Stimulated activated CD4-positive, alpha-beta T cell treated with anti-CD3 and anti-CD28 coated beads, Interleukin-15, amount 100 ng/mL, for 24 hours (primary cell): Measurements from ENCODE around the gene ANKRD65.
"Not testable (repeated sequence)": the region's sequence is repeated elsewhere in the genome, so short reads cannot be mapped to it uniquely, and the experiment has no call there.

Experiments used
- DNase-seq: peaks from one replicate; pipeline ENCODE4 v3.0.0-alpha.2; 2020

ANKRD65 gene

DNA sequence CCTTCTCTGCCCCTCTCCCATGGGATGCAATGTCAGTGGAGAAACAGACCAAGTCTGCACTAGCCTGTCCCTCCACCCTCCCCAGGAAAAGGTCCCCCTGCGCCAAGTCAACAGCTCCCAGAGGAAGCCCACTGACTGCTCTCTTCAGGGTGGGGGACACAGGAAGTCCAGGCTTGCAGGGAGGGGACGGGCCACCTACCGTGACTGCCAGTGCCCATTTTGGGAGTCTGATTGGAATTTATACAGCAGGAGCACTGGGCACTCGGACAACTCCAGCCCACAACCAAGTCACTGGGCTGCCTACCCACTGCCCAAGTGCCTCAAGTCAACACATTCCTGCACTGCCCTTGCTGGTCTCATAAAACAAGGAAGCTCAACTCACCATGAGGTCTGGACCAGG is 28.1 kb downstream of the ANKRD65 start:
- no peak for DNase-seq

GRCh38 chr1:1391225-1391624 is 29.9 kb downstream of the ANKRD65 start:
- no peak for DNase-seq

DNA sequence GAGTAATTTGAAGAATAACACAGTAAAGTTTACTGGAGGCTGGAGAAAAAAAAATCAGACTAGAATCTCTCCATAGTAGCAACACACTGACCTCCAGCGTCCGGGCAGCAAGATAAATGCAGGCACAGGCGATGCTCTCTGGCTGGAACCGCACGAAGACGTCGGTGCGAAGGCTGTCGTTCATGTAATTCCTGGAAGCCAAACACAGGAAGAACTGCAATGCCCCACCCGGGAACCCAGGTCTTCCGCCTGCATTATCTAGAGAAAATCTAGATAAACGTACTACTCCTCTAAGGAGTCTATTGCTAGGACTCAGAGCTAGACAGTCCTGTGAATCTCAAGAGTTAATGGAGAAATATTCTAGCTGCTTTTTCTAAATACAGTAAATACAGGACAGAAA is 30.4 kb downstream of the ANKRD65 start:
- no peak for DNase-seq

DNA sequence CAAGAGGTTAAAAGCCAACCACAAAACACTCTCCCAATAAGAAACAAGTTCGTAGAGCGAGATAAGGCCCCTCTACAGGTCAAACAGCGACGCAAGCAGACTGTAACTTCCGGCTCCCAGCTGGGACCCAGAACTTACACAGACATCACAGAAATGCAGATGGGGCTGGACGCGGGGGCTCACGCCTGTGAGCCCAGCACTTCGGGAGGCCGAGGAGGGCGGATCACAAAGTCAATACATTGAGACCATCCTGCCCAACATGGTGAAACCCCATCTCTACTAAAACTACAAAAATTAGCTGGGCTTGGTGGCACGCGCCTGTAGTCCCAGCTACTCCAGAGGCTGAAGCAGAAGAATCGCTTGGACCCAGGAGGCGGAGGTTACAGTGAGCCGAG is 33.0 kb downstream of the ANKRD65 start:
- DNase-seq: no peak

DNA sequence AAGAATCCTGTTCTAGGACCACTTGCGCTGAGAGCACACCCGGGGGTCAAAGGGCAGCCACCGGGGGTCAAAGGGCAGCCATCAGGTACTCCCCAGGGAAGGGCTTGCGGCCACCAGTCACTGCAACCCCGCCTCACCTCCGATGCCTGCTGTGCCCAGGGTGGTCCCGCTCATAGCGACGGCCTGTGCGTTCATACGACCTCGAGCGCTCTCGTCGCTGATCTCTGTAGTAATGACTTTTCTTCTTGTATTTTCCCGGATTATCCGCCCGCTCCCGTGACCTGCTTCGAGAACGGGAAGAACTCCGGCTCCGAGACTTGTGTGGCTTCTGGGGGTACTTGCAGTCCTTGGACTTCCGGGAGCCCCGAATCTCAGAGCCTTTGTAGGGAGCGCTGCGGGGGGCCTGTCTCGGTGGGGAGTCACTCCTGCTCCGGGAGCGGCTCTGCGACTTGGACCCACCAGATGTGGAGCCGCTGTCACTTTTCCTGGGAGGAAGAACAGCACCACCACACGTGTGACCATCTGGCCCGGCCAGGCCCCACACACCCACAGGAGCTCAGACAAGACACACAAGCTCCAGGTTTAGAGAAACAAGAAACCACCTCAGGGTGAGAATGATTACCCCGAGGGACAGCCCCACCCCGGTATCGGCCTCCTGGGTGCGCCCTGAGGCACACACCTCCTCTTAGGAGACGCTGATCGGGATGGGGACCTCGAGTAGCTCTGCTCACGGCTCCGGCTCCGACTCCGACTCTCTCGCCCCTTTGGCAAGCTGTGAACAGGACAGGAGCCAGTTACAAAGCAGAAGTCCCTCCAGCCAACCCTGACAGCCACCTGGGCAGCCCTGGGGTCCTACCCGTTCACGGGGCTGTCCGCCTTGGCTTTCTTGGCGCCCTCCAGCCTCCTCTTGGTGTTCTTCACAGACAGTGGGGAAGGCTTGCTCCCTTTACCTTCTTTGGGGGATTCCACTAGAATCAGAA is 33.7 kb downstream of the ANKRD65 start:
- no peak for DNase-seq

- DNase-seq: no peak
Observed at GRCh38 chr1:1385931-1386330, 35.1 kb downstream of the ANKRD65 start.

DNA sequence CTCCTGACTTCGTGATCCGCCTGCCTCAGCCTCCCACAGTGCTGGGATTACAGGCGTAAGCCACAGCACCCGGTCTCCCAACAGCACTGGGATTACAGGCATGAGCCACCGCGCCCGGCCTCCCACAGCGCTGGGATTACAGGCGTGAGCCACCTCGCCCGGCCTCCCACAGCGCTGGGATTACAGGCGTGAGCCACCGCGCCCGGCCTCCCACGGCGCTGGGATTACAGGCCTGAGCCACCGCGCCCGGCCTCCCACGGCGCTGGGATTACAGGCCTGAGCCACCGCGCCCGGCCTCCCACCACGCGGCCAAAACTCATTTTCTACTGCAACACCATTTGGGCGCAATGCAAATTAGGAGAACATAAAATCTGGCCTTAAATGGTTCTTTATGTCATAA is 35.7 kb downstream of the ANKRD65 start:
- DNase-seq: not testable (repeated sequence)

GRCh38 chr1:1381294-1381693 is 39.8 kb downstream of the ANKRD65 start:
- DNase-seq: no peak

GRCh38 chr1:1380860-1381259 is 40.2 kb downstream of the ANKRD65 start:
- DNase-seq: no peak

DNA sequence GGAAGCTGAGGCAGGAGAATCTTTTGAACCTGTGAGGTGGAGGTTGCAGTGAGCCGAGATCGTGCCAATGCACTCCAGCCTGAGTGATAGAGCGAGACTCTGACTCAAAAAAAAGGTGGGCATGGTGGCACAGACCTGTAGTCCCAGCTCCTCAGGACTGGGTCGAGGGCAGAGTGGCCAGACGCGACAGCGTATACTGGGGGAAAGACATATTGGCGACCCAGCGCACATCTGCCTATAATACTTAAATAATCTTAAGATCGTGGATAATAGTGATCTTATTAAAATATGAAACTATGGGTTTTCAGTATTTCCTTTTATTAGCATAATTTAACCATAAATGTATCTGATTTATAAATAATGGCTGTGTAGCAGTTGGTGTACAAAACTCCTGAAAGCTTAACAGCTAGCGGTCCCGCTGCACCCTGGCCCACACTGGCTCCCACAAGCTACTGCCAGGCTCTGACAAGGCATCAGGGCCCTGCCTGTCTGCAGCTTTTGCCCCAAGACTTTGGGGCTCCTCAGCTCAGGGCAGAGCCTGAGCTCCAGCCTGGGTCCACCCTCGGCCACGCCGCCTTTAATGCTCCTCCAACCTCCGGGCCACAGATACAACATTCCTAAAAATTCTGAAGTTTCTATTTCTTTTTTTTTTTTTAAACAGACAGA is 43.4 kb downstream of the ANKRD65 start:
- DNase-seq: no peak

- DNase-seq: no peak
Observed at GRCh38 chr1:1376551-1377226, 44.4 kb downstream of the ANKRD65 start.

- peak; percentile 97 for DNase-seq
Observed at GRCh38 chr1:1374929-1375662, 46.0 kb downstream of the ANKRD65 start, which contains the start of gene AURKAIP1. AURKAIP1 (minus strand) TSS chr1:1375207; CDS start chr1:1374756, 451 bp downstream.

DNA sequence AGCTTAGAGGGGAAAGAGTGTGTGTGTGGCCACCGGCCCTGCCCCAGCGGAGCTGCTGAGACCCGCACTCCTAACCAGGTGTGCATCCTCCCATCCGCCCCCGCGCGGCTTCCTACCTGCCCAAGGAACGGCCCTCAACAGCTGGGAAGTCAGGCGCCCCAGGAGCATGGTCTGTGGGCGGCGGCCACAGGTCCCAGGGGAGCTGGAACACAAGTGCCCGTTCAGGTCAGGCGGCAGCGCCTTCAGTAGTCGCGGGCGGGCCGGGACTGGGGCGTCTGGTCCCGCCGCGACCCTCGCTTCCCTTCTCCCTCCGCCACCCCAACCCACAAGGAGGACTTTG is 46.5 kb downstream of the ANKRD65 start:
- DNase-seq: no peak

DNA sequence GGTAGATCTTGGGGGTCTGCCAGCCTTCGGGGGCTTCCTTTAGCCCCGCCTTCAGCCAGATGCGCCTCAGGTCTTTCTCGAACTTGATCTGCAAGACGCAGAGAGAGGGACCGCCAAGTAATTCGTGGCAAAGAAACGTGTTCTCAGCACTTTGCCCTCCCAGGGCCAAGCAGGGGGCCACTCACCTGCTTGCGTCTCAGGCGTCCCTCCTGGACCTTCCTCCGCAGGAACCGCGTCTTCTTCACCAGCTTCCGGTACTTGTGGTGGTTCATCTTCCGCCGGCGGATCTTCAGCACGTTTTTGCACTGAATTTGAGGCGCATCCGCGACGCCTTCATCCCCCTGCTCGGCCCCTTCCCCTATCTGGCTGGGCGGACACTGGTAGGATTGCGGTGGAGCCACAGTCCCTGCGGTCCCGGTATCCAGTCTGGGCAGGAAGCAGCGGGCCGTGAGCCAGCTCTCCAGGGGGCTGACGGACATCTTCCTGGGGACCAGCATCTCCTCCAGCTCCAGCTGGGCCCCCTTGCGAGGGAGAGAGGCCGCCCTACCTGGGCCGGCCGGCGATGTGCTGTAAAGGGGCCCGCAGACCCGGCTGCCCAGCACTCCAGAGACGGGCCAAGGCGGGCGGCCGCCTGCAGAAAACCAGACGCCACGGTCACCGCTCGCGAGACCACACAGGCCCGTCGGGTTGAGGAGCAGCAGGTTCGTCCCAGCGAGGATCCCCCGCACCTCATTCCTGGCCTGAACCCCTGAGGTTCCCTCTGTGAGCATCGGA is 47.1 kb downstream of the ANKRD65 start:
- DNase-seq: no peak

DNA sequence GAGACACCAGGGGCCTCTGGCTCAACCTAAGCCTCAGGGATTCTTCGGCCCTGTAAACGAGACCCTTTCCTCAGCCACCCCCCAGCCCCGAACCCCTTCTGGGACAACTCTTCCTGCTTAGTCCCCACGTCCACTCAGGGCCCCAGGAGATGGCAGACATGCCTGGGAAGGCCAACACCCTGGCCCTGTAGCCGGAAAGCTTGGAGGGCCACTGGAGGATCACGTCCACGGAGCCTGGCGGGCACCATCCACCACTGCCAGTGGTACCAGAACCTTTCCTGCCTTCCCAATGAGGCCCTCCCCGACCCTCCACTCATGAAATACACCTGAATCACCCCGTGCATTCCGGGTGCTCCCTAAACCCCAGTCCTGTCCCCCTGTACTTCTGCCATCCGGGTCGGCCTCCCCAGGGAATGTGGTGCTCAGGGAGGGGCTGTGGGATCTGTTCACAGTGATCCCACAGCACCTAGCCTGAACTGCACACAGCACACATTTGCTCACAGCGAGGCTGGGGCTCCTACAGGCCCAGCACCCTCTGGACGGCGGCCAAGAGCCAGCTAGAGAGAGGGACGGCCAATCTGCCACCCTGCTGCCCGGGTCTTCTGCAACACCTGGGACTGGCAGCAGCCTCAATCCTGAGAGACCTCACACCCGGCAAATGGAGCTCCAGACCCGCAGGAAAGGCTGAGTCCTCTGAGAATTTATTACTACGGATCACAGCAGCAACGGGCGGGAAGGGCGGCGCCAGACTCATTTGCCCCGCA is 47.8 kb downstream of the ANKRD65 start:
- no peak for DNase-seq

DNA sequence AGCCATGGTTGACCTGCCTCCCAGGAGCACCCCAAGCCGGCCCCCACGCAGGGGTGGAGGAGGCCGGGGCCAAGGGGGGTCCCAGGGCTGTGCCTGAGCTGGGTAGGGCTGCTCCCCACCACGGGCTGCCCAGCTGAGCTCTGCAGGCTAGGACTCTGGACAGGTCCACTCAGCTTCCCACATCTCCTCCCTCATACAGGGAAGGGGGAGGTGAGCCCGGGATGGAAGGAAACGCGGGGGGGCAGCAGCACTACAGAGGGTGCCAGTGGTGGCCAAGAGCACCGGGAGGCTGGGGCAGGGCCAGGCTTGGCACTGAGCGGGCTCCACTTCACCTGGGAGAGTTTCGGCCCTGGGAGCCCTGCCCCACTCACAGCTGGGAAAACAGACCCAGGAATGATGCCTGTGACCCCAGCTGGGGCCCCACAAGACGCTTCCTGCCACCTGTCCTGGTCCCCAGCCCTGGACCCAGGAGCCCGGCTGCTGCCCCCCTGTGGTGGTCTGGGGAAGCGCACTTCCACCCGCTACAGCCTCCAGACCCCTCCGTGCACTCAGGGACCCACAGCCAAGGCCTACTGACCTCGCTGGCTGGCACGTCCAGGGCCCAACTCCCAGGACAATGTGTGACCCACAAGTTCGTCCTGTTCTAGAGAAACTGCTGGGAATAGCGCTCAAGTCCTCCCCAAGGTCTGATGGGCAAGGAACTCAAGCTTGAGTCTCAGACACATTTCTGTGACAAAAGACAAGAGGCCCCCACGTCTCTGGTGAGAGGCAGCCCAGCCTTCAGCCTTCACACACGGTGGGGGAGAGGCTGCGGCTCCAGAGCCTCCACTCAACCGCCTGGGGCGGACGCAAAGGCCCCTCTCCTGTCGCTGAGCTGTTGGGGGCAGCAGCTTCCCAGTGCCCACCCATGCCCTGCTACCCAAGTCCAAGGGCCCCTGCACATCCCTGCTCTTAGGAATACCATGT is 49.0 kb downstream of the ANKRD65 start:
- peak; percentile 84 for DNase-seq

- DNase-seq: peak; percentile 42
Observed at GRCh38 chr1:1371364-1371745, 49.7 kb downstream of the ANKRD65 start.

DNA sequence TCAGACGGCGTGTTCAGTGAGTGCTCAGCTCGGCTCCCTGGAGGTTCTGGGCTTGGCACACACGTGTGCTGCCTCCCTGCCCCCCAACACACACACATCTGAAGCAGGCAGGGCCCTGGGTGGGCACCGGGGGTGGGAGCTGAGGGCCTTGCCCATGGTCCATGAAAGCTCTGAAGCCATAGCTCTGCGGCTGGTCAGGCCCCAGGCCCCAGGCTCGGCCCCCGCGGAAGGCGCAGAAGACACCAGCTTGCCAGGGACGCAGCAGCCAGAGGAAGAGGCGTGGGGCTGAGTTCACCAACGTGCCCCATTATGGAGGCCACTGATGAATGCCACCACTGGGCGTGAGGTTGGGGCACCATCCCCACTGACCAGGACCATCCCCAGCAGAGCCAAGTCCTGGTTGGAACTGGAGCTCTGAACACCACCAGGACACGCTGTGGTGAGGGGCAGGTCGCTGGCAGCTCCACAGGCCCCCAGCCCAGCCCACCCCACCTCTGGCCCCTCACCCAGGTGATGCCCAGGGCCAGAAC is 50.2 kb downstream of the ANKRD65 start:
- no peak for DNase-seq

DNA sequence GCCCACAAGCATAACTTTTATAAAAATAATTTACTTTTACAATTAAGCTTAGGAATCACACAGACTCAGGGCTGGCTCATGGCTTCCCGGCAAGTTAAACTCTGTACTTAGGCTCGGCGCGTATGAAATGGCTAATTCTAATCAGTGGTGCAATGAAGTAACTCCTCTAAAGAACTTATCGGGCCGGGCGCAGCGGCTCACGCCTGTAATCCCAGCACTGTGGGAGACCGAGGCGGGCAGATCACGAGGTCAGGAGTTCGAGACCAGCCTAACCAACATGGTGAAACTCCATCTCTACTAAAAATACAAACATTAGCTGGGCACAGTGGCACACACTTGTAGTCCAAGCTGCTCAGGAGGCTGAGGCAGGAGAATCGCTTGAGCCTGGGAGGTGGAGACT is 51.0 kb downstream of the ANKRD65 start:
- DNase-seq: not testable (repeated sequence)
